Stomach (tissue), 4 donors: ENCODE measurements around the gene WNK2.

Experiments used
- EP300 ChIP-seq: sonication (generic); formaldehyde crosslinking; IDR thresholded peaks from one replicate; pipeline ENCODE4 v1.6.1; 2017; ENCODE audit warnings: antibody characterized with exemption
- POLR2AphosphoS5 ChIP-seq, 3 donors: sonication (generic); formaldehyde crosslinking; IDR thresholded peaks; one replicate each; pipeline ENCODE4 v1.6.1; 2016; ENCODE audit warnings: antibody characterized with exemption in 3 of 3
- TF ChIP-seq, protein P1 (sequence below), 7 experiments: fragments of 450-650 bp in 4 of 7; fragments of 200-600 bp in 3 of 7; sonication (generic) in 3 of 7; IDR thresholded peaks; one replicate each; pipeline ENCODE4 v1.5.1; 2016 to 2019; ENCODE audit warnings: antibody characterized with exemption in 7 of 7, control low read depth in 2 of 7, mild to moderate bottlenecking in 1 of 7

- no peak for TF ChIP-seq EP300
- TF ChIP-seq POLR2AphosphoS5 (IDR thresholded peaks at IDR 0.05): no peak
- TF ChIP-seq, protein P1, sequence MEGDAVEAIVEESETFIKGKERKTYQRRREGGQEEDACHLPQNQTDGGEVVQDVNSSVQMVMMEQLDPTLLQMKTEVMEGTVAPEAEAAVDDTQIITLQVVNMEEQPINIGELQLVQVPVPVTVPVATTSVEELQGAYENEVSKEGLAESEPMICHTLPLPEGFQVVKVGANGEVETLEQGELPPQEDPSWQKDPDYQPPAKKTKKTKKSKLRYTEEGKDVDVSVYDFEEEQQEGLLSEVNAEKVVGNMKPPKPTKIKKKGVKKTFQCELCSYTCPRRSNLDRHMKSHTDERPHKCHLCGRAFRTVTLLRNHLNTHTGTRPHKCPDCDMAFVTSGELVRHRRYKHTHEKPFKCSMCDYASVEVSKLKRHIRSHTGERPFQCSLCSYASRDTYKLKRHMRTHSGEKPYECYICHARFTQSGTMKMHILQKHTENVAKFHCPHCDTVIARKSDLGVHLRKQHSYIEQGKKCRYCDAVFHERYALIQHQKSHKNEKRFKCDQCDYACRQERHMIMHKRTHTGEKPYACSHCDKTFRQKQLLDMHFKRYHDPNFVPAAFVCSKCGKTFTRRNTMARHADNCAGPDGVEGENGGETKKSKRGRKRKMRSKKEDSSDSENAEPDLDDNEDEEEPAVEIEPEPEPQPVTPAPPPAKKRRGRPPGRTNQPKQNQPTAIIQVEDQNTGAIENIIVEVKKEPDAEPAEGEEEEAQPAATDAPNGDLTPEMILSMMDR (IDR thresholded peaks at IDR 0.05): no peak
These were observed 116.2 kb downstream of the WNK2 start for GRCh38 chr9:93300175-93300572.
